Endodermal cell (in vitro differentiated cells): ENCODE results near the gene BAG5. TPM values are rescaled to one million over a fixed set of nuclear protein-coding genes. Genes with fewer than 3 reads are reported as not detected.

ENCODE experiments used
- DNase-seq: peaks from one replicate; pipeline ENCODE4 v3.0.0-alpha.2; 2017
- H3K27ac ChIP-seq: 2 replicates; pipeline ENCODE4 v1.5.1; 2013; ENCODE audit warnings: mild to moderate bottlenecking, low read depth, low read length, moderate library complexity
- H3K27me3 ChIP-seq: 2 replicates; pipeline ENCODE4 v1.6.1; 2013; ENCODE audit warnings: mild to moderate bottlenecking, low read length, moderate library complexity; ENCODE audit not compliant: insufficient read depth, control insufficient read depth, poor library complexity, severe bottlenecking
- H3K36me3 ChIP-seq: 2 replicates; pipeline ENCODE4 v1.7.0; 2013; ENCODE audit warnings: mild to moderate bottlenecking, low read length, moderate library complexity; ENCODE audit not compliant: control insufficient read depth, insufficient read depth
- H3K4me1 ChIP-seq: one replicate; pipeline ENCODE4 v1.7.0; 2013; ENCODE audit warnings: low read length; ENCODE audit not compliant: control insufficient read depth, insufficient read depth
- H3K4me3 ChIP-seq: 2 replicates; pipeline ENCODE4 v1.5.1; 2013; ENCODE audit warnings: mild to moderate bottlenecking, low read length, moderate library complexity
- H3K9ac ChIP-seq: 2 replicates; pipeline ENCODE4 v1.6.1; 2013; ENCODE audit warnings: mild to moderate bottlenecking, low read length, moderate library complexity; ENCODE audit not compliant: poor library complexity, severe bottlenecking; ENCODE audit errors: extremely low read depth
- H3K9me3 ChIP-seq: 2 replicates; pipeline ENCODE4 v1.6.1; 2013; ENCODE audit warnings: mild to moderate bottlenecking, low read length, moderate library complexity; ENCODE audit not compliant: control insufficient read depth
- H3K27ac Mint-ChIP-seq: 2 replicates; pipeline ENCODE4 v1.8.0; 2020; ENCODE audit warnings: mixed read lengths
- H3K27me3 Mint-ChIP-seq: 2 replicates; pipeline ENCODE4 v1.8.0; 2021; ENCODE audit warnings: mild to moderate bottlenecking, mixed read lengths; ENCODE audit not compliant: insufficient read depth
- H3K36me3 Mint-ChIP-seq: 2 replicates; pipeline ENCODE4 v1.8.0; 2020; ENCODE audit warnings: low read depth, mixed read lengths
- H3K4me1 Mint-ChIP-seq: 2 replicates; pipeline ENCODE4 v1.8.0; 2020; ENCODE audit warnings: mixed read lengths
- H3K4me3 Mint-ChIP-seq: 2 replicates; pipeline ENCODE4 v1.8.0; 2020; ENCODE audit warnings: mild to moderate bottlenecking, moderate library complexity, mixed read lengths
- H3K9me3 Mint-ChIP-seq: 2 replicates; pipeline ENCODE4 v1.8.0; 2020; ENCODE audit warnings: mild to moderate bottlenecking, mixed read lengths
- WGBS, 2 experiments: methylation state at CpG; one replicate each; pipeline versions ENCODE4 v1.1.5 to v1.1.7; 2013; ENCODE audit warnings: missing lambda C conversion rate in 2 of 2, mixed read lengths in 1 of 2; ENCODE audit not compliant: insufficient coverage in 1 of 2, insufficient read length in 1 of 2; 5-methylcytosine and 5-hydroxymethylcytosine counted together
- total RNA-seq, 2 donors: library from RNA; stranded (reverse); fragmentation: NEBNext Ultra II Directional in 1 of 2; extraction: Animal tissue kit (Norgen Biotek cat#: 25700) in 1 of 2; gene quantifications; 2 replicates in 1 of 2; 3 replicates in 1 of 2; pipeline ENCODE4 v1.2.1, GENCODE V29; 2021
- TF ChIP-seq, protein P1 (sequence below): fragments of 200-600 bp; sonication (generic); conservative IDR thresholded peaks from 2 replicates; pipeline ENCODE4 v1.5.0; 2021; ENCODE audit warnings: antibody characterized with exemption, mild to moderate bottlenecking

Gene BAG5
- total RNA-seq, 2 donors from 2014 or later, result 27.6 to 28.1 TPM

DNA sequence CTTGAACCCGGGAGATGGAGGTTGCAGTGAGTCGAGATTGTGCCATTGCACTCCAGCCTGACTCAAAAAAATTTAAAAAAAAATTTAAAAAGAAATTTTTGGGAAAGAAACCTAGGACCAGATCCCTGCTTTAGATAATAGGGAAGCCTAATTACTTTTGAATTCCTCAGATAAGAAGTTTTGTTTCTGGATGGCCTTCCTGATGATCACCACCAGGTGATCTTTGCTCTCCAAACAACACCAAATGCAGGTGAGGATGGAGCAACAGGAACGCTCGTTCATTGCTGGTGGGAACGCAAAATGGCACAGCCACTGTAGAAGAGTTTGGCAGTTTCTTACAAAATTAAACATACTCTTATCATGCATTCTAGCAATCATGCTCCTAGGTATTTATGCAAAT is 38.0 kb upstream of the BAG5 start:
- no peak for DNase-seq
- H3K36me3 ChIP-seq, result no peaks in the 10 kb centered on the region
- WGBS, 2 experiments, result 86 to 89% methylated on average over 3 to 5 of the region's 5 CpGs
- no peak overlapping the region for H3K9ac ChIP-seq
- Mint-ChIP-seq H3K9me3 (peaks cover 5% of the 10 kb centered on the region), H3K4me1 (peaks cover 2% of the 10 kb centered on the region), H3K36me3 (peaks cover 4% of the 10 kb centered on the region), H3K27me3 (no peaks in the 10 kb centered on the region), H3K27ac (no peak overlapping the region), H3K4me3 (no peak overlapping the region)
- TF ChIP-seq, protein P1, sequence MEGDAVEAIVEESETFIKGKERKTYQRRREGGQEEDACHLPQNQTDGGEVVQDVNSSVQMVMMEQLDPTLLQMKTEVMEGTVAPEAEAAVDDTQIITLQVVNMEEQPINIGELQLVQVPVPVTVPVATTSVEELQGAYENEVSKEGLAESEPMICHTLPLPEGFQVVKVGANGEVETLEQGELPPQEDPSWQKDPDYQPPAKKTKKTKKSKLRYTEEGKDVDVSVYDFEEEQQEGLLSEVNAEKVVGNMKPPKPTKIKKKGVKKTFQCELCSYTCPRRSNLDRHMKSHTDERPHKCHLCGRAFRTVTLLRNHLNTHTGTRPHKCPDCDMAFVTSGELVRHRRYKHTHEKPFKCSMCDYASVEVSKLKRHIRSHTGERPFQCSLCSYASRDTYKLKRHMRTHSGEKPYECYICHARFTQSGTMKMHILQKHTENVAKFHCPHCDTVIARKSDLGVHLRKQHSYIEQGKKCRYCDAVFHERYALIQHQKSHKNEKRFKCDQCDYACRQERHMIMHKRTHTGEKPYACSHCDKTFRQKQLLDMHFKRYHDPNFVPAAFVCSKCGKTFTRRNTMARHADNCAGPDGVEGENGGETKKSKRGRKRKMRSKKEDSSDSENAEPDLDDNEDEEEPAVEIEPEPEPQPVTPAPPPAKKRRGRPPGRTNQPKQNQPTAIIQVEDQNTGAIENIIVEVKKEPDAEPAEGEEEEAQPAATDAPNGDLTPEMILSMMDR, result peak; percentile 64
- H3K27me3 ChIP-seq, result no peaks in the 10 kb centered on the region
- H3K27ac ChIP-seq, result no peak overlapping the region
- no peaks in the 10 kb centered on the region for H3K4me1 ChIP-seq
- H3K4me3 ChIP-seq, result no peak overlapping the region
- peaks cover 13% of the 10 kb centered on the region for H3K9me3 ChIP-seq

DNA sequence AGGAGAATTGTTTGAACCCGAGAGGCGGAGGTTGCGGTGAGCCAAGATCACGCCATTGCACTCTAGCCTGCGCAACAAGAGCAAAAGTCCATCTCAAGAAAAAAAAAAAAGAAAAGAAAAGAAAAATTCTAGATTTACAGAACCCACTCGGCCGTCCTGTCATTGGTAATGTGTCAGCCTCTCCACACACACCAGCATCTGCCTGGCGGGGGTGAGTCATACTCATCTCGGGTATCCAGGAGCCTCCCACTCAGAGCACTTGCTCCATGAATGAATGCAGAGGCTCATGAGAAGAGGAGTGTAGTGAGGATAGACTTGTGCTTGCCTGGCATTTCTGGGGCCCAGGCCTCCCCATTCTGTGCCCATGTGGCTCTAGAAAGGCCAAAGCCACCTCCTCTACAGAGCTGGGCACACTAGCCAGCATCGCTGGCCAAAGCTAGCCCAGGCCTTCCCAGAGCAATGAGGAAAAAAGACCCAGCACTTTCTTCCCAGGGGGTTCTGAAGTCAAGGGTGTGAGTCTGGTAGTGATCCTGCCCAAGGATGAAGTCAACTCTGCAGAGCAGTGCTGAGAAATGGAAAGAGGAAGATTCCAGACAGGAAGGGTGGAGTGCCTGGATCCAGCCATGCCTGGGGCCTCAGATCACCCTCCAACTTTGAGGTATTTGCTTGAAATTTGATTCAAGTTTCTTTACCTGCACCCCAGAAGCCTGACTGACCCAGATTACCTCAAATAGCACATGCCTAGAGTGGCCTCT is 35.3 kb upstream of the BAG5 start:
- TF ChIP-seq, protein P1, result no peak
- Mint-ChIP-seq H3K27ac (no peak overlapping the region), H3K36me3 (peaks cover 4% of the 10 kb centered on the region), H3K4me1 (peaks cover 7% of the 10 kb centered on the region), H3K4me3 (no peak overlapping the region), H3K9me3 (peaks cover 5% of the 10 kb centered on the region), H3K27me3 (no peaks in the 10 kb centered on the region)
- Histone ChIP-seq H3K36me3 (no peaks in the 10 kb centered on the region), H3K9ac (no peak overlapping the region), H3K9me3 (peaks cover 13% of the 10 kb centered on the region), H3K4me3 (no peak overlapping the region), H3K4me1 (no peaks in the 10 kb centered on the region), H3K27me3 (no peaks in the 10 kb centered on the region), H3K27ac (no peak overlapping the region)
- DNase-seq, result no peak
- WGBS, 2 experiments, result 91 to 95% methylated on average over 9 to 10 of the region's 10 CpGs

DNA sequence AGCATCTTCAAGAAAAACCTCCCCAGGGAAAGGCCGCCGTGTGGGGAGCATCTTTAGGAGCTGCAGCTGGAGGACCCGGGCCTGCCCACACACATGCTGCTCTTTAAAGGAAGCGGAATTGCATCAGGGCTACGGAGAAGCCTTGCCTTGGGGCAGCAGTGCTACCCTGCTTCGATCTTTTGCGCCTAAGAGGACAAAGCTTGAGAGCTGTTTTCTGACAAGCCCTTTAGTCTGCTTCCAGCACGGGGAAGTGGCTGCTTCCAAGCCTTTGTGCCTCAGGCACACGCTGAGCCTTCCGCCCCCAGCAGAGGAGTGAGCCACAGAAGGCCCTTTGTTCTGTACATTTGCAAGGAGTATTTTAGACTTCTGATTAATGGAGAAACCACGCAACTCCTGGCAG is 31.8 kb upstream of the BAG5 start:
- TF ChIP-seq, protein P1, result no peak
- Mint-ChIP-seq H3K27me3 (no peaks in the 10 kb centered on the region), H3K4me3 (no peak overlapping the region), H3K4me1 (peaks cover 5% of the 10 kb centered on the region), H3K36me3 (peaks cover 7% of the 10 kb centered on the region), H3K9me3 (no peaks in the 10 kb centered on the region), H3K27ac (no peak overlapping the region)
- peaks cover 5% of the 10 kb centered on the region for H3K36me3 ChIP-seq
- 48 to 72% methylated on average over 7 to 9 of the region's 11 CpGs for WGBS, 2 experiments
- no peaks in the 10 kb centered on the region for H3K9me3 ChIP-seq
- no peak overlapping the region for H3K4me3 ChIP-seq
- no peaks in the 10 kb centered on the region for H3K4me1 ChIP-seq
- no peak overlapping the region for H3K9ac ChIP-seq
- no peaks in the 10 kb centered on the region for H3K27me3 ChIP-seq
- H3K27ac ChIP-seq, result peak overlapping the region; percentile 97
- no peak for DNase-seq
